Cerebellar cortex (tissue), 1 donor: ENCODE data around the gene AGAP1.
"Not testable (repeated sequence)": the region's sequence is repeated elsewhere in the genome, so short reads cannot be mapped to it uniquely, and the experiment has no call there.

Experiments
- DNase-seq: peaks from one replicate; pipeline ENCODE4 v3.0.0-alpha.2; 2015; ENCODE audit warnings: low spot score

Gene AGAP1

DNA sequence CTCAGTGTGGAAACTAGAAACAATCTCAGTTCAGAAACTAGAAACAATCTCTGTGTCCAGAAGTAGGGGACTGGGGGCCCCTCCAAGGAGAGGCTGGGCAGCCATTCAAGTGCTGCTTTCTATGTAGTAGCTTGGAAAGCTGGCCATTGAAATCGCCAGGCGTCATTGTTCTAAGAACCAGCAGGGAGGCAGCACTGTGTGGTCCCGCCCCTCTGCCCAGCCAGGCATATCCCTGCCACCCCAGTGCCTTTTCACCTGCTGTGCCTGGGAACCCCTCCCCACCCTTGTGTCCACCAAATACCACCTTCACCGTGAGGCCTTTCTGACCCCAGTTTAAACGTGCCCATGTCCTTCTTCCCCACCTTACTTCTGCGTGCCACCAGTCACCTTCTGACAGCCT lies 452.7 kb downstream of the AGAP1 start:
- no peak for DNase-seq

DNA sequence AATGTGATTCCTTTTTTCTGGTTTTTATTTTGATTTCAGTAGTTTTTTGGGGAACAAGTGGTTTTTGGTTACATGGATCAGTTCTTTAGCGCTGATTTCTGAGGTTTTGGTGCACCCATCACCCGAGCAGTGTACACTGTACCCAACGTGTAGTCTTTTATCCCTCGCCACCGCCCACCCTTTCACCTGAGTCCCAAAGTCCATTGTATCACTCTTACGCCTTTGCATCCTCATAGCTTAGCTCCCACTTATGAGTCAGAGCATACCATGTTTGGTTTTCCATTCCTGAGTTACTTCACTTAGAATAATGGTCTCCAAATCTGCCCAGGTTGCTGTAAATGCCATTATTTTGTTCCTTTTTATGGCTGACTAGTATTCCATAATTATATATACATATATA lies 453.2 kb downstream of the AGAP1 start:
- DNase-seq: not testable (repeated sequence)

DNA sequence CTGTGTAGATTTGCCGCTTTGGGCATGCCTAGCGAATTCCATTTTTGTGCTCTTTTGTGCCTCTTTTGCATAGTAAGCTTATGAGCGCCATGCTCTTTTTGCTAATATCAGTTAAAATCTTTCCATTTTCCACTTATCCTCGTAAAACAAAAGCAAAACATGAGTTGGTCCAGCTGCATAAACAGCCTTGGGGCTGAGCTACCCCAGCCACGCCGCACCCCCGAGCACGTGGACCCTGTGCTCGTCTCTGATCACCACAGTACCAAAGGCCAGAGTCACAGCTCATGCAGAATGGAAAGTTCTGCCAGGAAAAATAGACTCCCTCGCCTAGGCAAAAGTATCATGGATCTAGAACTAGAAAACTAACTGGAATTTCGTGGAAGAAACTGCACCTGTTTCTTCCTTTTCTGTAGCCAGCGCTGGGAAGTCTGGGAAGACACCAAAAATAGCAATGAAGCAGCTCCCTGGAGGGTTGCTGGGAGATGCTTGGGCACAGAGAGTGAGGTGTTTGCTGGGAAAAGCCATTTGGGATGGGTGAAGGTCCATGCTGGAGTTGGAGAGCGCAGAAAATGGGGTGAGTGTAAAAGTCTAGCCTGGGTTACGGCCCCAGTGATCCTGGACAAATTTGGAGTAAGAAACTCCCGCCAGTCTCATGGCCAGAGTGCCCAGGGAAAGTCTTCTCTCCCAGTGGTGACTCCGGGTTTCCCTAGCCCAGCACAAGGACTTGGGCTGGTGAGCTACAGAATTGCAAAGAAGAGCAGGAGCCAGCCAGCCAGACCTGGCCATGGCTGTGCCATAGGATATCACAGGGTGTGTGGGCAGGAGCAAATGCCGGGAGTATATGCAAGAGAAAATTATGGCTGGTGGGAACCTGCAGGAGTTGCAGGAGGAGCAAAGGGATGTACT lies 456.0 kb downstream of the AGAP1 start:
- DNase-seq: peak; percentile 42

DNA sequence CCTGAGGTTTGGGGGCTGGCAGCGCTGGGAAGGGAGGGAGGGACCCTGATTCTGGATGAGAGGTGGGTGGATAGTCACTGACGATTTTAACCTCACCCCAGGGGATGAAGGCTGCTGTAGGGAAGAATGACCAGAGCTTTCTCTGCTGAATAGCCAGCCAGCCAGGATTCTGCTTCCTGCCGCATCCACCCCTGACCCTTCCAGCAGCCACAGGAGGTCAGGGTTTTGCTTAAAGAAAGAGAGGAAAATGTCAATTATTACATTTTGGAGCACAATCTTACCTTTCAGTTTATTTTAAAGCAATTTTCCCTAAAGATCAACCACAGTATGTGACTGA lies 456.6 kb downstream of the AGAP1 start:
- DNase-seq: no peak

DNA sequence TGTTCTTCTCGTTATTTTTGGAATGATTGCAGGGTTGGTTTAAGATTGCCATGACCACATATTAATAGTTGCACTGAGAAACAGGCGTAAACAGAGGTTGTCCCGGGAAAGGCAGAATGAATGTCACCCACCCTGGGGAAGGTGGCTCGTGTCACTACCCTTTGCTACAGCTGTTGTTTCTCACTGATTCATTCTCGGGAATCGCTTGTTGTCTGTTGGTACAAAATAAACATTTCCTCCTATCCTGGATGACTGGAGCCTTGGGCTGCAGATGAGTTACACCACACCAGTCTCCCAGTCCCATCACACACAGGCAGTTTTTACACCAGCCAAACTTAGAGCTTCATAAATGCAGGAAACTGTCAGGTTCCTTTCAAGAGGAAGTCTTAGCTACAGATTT lies 457.6 kb downstream of the AGAP1 start:
- DNase-seq: no peak

DNA sequence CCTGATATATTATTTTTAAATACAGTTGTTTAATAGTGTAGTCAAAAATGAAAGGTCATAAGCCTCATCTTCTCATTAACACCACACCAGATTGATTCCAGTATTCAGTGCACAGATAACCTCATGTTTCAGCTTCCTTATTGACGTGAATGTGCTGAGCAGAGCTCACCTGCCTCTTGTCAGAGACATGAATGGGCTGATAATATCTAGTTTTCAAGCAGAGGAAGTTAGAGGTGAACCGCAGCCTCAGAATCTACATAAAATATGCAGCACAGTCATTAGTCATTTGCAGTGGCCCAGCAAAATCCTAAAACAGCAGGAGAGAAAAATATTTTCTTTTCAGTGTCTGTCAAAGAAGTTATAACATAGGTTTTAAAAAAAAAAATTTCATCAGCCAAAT lies 458.1 kb downstream of the AGAP1 start:
- no peak for DNase-seq

DNA sequence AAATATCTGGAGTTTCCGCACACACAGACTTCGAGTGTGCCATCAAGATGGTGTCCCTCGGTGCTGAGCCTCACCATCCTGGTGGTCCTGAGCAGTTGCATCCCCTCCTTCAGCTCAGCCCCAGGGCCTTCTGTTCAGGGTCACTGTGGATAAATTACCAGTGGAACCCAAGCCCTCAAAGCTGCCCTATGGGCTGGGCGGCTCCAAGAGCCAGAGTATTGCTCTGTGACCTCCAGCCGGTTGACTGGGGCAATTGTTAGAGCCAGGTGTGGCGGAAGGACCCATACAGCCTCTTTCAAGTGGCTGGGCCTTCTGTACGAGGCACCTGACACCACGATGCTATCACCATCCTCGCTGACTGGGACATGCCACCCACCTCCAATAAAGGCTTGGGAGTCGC lies 458.9 kb downstream of the AGAP1 start:
- no peak for DNase-seq

DNA sequence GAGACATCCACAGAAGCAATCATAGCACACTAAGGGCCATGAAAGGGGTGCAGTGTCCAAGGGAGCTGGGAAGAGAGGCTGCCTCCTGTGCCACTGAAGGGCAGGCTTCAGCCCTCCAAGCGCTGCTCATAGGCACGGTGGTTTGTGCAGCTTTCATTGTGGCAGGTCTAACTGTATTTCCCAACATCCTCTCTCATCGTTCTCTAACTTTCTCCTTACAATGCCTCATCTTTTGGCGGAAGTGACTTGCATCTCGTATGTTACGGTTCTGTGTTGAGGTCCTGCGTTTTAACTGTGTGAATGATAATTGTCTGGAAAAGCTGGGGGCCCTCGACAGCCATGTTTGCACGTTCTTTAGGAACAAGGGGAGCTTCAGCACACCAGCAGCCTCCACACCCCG lies 460.4 kb downstream of the AGAP1 start:
- no peak for DNase-seq

DNA sequence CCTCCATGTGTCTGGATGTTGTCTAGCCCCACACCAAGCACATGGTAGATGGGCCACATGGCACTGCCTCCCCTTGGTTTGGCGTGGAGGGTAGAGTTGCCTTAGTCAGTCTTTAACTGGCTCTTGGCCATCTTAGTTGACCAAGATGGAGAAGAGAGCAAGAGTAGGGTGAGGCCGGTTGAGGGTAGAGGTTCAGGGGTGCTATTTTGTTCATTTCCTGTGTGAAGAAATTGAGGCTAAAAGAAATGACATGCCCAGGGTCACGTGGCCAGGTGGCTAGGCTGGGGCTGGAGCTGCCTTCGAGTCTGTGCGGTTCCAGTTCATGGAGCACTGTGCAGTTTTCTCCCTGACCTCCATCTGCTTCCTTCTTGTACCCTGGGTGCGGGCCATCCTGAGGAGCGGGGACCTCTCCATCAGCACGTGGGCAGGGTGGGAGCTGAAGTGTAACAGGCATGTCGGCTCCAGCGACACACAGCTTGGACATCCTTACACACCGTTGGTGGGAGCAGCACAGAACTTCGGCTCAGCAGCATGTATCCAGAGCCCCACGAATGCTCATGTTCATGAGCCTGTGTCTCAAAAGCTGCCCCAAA lies 461.1 kb downstream of the AGAP1 start:
- DNase-seq: no peak

DNA sequence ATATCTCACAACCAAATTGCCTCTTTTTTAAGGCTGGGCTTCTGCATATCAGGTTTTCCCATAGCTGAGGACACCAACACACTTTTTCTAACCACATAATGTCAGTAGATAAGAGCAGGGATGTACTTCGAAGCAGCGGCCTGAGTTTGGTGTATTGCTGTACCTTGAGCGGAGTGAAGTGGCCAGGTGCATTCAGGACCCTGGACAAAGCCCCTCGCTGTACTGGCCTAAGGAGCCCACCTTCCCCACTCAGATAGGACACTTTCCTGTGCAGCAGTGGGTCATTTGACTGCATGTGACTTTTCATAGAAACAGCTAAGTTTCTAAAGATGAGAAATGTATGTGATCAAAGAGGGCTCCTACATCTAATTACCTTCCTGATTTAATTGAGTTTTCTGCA lies 461.8 kb downstream of the AGAP1 start:
- DNase-seq: no peak

DNA sequence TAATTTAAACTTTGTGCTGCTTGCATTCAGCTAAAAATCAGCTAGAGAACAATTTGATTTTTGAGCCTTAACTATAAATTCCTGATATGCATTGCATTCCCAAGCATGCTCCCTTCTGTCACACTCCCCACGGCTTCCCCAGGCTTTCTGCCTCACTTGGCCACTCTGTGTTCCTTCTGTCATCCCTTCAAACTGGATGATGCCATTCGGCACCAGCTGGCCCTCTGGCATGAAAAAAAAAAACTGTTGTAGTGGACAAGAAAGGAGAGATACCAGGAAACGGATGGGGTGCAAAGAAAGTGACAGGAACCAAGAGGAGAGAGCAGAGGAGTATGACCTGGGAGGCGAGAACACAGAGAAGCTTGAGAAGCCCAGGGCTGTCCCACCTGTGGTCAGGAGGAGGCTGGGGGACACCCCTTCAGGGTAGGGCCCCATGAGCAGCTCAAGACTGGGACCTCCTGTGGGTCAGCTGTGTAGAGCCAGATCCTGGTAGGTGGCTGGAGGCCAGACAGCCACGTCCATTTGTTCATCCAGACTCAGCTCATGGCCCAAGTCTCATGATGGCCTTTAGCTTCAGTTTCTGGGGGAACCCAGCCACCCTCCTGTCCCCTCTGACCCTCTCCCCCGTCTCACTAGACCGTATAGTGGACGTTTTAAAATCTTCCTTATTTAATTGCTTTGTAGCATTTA lies 462.6 kb downstream of the AGAP1 start:
- DNase-seq: peak; percentile 95

DNA sequence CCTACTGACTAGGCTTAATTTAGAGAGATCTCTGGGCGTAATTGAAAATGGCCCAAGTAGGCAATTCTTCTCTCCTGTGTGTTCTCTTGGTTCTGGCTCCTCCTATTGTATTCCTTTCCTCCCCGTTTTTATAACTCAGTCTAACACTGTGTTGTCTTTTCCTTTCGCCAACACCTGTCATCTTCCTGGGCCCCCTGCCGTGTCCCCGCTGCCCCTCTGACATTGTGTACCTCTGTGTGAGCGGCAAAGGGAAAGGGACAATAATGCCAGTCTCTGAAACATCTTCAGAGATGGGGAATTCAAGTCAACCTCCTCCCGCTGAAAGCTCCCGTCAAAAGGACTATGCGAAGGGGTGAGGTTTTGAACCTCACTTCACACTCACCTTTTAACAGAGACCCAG lies 463.4 kb downstream of the AGAP1 start:
- peak; percentile 81 for DNase-seq

DNA sequence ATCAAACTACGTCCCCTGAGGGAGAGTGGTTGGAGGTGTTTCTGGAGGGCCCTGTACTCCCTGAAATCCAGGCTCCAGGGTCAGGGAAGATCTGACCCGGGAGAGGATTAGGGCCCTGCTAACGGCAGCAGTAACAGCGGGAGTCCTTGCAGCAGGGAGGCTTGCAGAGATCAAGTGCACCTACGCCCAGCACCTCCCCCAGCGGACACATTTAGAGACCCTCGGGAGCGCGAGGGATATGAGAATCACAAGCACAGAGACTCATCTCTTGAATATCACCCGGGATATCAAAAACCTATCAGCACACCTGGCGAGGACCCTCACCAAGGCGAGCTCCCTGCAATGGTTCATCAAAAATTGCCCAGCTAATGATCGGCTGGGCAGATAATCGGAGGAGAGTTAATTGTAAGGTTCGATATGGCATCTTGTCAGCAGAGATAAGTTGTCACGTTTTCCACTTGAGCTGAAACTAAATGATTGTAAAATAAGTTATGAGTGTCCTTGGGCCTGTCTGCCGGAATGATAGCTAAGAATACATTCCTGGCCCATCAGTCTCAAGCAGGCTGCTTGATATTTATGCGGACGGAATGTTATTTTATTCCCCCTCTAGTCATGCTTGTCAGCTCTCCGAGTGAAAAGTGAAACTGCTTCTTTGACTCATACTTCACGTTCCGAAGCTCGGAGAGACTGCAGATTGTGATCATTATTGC lies 464.5 kb downstream of the AGAP1 start:
- no peak for DNase-seq

DNA sequence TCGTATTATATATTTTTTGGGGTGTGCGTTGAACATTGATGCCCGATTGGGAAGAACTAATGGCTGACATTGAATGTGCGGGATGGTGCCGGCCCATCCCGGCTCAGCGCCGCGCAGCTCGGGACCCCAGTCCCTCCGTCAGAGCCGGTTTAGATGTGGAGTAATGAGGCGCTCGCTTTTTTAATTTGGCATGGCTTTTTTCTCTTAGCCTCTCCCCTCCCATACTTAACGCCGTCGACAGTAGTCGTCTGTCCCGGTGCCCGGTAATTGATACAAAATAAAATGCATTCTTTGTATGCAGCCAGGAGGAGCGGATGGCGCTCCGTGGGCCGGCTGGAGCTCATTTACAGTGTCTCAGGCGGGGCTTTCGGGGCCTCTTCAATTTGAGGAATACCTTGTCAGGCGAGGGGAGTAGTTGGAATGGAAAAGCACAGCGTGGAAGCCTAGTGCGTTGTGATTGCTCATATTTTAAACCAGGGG lies 465.1 kb downstream of the AGAP1 start:
- DNase-seq: no peak

DNA sequence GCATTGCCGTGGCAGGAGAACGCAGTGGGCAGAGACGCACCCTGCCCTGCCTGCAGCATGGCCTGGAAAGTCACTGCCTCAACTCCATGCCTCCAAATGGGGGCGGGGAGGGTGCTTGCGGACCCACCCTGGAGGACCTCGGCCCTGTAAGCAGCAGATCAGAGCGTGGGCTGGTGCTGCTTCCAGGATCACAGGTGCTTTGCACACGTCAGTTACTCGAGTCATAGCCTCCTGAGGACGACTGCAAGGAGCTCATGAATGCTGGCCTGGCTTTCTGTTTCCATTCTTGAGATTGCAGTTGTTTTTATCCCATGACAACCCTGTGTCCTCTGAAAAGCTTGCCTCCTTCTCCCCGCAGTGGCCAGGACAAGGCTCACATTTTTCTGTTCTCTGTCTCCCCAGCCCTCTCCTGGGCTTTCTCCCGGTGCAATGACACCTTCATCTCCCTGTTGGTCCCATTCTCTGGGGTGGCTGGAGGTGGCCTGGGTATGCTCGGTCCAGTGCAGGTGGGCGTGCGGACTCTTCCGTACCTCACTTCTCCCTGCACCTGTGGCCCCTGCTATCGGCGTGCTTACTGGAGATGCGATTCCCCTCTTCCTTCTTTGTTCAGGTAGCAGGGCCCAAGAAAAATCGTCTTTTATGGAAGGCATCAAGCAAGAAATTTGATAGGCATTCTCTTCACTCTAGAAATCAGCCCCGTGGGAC lies 466.3 kb downstream of the AGAP1 start:
- DNase-seq: no peak

DNA sequence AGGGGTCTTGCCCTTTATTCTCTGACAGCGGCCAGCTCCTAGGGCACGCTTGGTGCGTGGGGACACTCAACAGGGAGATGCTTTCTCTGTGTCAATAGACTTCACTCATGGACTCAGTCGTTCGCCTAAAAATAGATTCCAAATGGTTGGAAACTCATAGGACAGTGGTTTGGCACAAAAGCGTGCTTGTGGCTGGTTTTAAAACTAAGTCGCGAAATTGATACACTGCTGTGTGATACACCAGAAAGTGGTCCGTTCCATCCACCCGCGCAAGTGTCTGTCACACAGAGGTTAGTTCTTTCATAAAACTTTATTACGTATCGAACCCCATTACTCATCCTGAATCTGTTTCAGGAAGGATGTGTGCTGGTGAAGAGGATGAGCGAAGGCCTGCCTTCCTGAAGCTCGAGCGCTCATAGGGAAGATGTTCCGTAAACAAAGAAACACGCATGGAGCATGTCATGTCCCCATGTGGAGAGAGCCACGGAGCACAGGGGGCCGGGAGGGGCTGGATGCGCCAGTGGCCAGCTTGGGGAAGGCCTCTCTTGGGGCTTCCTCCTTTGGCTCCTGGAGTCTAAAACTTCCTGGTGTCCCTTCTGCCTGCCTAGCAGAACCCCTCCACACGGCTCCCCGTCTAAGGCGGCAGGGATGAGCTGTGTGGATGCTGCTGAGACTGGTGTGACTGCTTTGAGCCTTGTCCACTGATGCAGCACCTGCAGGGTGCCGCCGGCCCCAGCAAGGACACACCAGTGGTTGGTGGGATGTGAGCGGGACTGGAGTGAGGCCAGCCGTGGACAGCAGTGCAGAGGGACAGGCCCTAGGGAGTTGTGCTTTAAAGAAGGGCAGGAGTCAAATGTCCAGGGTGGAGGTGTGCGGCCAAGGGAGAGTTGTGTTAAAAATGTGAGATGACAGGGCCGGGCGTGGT lies 467.1 kb downstream of the AGAP1 start:
- no peak for DNase-seq

DNA sequence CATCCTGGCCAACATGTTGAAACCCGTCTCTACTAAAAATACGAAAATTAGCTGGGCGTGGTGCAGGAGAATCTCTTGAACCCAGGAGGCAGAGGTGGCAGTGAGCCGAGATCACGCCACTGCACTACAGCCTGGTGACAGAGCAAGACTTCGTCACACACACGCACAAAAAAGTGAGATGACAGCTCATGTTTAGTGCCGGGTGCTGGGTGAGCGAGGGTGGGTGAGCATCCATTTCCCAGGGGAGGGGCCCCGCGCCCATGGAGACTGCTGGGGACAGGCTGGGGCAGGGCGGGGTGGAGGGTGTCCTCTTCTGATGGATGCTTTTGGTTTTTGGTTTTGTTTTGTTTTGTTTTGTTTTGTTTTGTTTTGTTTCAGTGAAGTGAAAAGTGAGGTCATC lies 467.9 kb downstream of the AGAP1 start:
- no peak for DNase-seq

DNA sequence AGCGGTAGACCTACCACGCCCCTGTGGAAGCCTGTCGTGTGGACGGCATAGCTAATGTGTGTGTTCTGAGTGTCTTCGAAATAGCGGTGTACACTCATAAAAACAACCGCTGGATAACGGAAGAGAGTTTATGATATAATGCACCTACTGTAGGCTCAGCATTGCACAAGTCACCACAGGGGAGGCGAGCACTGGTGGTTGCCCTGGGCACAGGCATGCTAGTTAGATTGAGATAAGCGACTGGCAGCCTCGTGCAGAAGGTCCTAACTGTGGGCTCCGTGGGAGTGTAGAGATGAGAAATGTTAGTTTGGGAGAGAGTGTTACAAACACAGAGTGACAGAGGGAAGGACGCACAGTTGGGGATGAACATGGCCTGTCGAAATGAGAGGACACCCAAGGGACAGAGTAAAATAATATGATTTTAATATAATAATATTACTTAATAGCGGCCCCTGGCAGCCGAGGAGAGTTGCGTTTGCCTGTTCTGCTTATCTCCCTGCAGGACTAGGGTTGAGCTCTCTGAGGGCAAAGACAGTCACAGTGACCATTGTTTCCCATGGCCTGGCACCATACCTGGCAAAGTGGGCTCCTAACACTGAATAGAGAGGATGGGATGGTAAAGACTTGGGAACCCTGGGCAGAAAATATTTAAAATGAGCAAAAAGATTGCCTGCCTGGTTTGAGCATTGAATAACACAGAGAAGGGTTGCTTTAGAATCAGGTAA lies 470.2 kb downstream of the AGAP1 start:
- no peak for DNase-seq

DNA sequence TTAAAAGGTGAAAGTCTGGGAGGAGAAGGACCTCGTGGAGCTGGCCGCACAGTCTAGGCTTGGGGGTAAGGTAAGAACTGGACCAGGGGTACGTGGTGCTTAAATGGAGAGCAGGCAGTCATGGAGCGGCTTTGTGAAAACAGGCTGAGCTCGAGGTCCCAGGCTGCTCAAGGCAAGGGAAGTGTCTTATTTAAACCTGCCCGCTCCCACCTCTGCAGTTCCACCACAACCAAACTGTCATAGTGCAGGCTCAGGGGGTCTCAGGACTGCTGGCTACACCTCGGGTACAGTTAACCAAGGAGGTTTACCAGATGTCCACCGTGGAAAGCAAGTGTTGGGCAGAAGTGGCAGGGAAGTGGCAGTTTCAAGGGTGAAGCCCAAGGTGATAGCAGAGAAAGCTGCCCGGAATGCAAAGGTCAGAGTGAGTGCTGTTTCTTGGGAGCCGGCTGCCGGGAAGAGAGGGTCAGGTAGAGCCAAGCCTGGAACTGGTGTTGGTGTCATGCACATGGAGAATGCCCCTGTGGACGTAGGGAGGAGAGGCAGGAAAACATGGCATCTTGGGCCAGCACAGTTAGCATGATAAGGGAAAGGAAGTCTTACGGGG lies 471.0 kb downstream of the AGAP1 start:
- no peak for DNase-seq

DNA sequence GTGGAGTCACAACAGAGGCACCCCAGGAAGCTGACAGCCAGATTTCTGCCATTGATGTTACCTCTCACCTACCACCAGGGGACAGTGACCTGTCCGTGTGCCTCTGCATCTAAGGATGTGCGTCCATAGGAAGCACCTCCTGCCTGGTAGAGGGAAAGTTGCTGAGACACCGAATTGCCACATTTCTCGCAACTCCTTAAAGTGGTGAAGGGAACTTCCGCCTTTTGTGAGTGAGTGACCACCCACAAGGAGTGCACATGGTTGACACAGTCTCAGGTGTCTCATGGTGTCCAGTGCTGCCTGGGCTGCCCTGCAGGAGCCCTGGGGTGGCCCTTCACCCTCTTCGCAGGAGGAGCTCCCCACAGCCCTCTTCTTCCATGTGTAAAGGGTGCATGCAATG lies 472.6 kb downstream of the AGAP1 start:
- DNase-seq: no peak
